Activated CD8-positive, alpha-beta T cell treated with anti-CD3 and anti-CD28 coated beads, Interleukin-2, amount 10 ng/mL, durations not matched to agents 7 days and 5 days (primary cell): Measurements from ENCODE around the gene NEGR1. TPM values are rescaled to one million over a fixed set of nuclear protein-coding genes. Genes with fewer than 3 reads are reported as not detected.

Experiments used
- ATAC-seq: fragments of 150-1000 bp; cut with Tn5 transposase; one replicate; pipeline ENCODE4 v1.10.0; 2021; ENCODE audit warnings: moderate library complexity
- CTCF ChIA-PET: fragments of 350-600 bp; sonication (Branson Sonifier 250); formaldehyde crosslinking; loops from one replicate; lab custom pipeline; 2021; ENCODE audit warnings: antibody characterized with exemption; lab: Charles Lee
- POLR2A ChIA-PET: fragments of 350-600 bp; sonication (Branson Sonifier 250); formaldehyde crosslinking; loops from one replicate; lab custom pipeline; 2021; ENCODE audit warnings: antibody characterized with exemption; lab: Charles Lee
- DNase-seq: peaks from one replicate; pipeline ENCODE4 v3.0.0-alpha.2; 2020
- H3K27ac Mint-ChIP-seq: one replicate; pipeline ENCODE4 v1.8.0; 2021; ENCODE audit warnings: mild to moderate bottlenecking, mixed read lengths
- H3K27me3 Mint-ChIP-seq: one replicate; pipeline ENCODE4 v1.8.0; 2021; ENCODE audit warnings: low read depth, mixed read lengths
- H3K36me3 Mint-ChIP-seq: one replicate; pipeline ENCODE4 v1.8.0; 2021; ENCODE audit warnings: low read depth, mixed read lengths
- H3K4me1 Mint-ChIP-seq: one replicate; pipeline ENCODE4 v1.8.0; 2021; ENCODE audit warnings: low read depth, mixed read lengths
- H3K4me3 Mint-ChIP-seq: one replicate; pipeline ENCODE4 v1.8.0; 2021; ENCODE audit warnings: mild to moderate bottlenecking, mixed read lengths
- H3K9me3 Mint-ChIP-seq: one replicate; pipeline ENCODE4 v1.8.0; 2022; ENCODE audit warnings: mixed read lengths; ENCODE audit not compliant: insufficient read depth
- total RNA-seq, 2 experiments: library from RNA; stranded (reverse); gene quantifications; one replicate each; pipeline ENCODE4 v1.2.3, GENCODE V29; 2021

The NEGR1 gene
- total RNA-seq, 2 experiments from 2014 or later, result not detected

- Mint-ChIP-seq H3K4me1 (no peaks in the 10 kb centered on the region), H3K27me3 (no peaks in the 10 kb centered on the region), H3K36me3 (no peaks in the 10 kb centered on the region), H3K9me3 (peaks cover 2% of the 10 kb centered on the region), H3K4me3 (no peak overlapping the region), H3K27ac (no peak overlapping the region)
- ATAC-seq (no peak), DNase-seq (no peak)
- POLR2A ChIA-PET, result no interaction called here
- CTCF ChIA-PET, result no interaction called here
Measured at GRCh38 chr1:72229893-72230292, 52.4 kb downstream of the NEGR1 start.

DNA sequence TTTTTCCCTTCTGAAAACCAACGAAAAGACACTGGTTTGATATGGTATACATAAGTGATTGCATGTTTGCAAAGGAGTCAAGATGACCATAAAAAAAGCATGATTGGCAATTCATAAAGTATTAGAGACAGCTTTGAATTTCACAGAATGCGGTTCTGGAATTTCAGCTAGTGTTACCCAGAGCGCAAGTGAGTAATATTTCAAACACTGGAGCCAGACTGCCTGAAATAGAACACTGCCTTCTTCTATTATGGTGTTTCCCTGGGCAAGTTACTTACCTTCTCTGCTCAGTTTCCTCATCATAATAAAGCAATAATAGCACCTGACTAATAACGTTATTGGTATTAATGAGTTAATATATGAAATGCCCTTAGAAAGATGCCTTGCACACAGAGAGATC is 54.7 kb downstream of the NEGR1 start:
- no peaks in the 10 kb centered on the region for H3K9me3 Mint-ChIP-seq
- no peaks in the 10 kb centered on the region for H3K27me3 Mint-ChIP-seq
- CTCF ChIA-PET, result no interaction called here

GRCh38 chr1:72224506-72224905 is 57.8 kb downstream of the NEGR1 start:
- H3K9me3 Mint-ChIP-seq, result no peaks in the 10 kb centered on the region
- no peak overlapping the region for H3K4me3 Mint-ChIP-seq
- H3K4me1 Mint-ChIP-seq, result no peaks in the 10 kb centered on the region
- DNase-seq (no peak), ATAC-seq (no peak)
- no peak overlapping the region for H3K27ac Mint-ChIP-seq
- ChIA-PET POLR2A (no interaction called here), CTCF (no interaction called here)
- H3K27me3 Mint-ChIP-seq, result no peaks in the 10 kb centered on the region
- no peaks in the 10 kb centered on the region for H3K36me3 Mint-ChIP-seq

More for the DNA sequence above, 54.7 kb downstream of the NEGR1 start:
- H3K27ac Mint-ChIP-seq, result no peak overlapping the region
- no peaks in the 10 kb centered on the region for H3K4me1 Mint-ChIP-seq
- POLR2A ChIA-PET, result no interaction called here
- H3K36me3 Mint-ChIP-seq, result no peaks in the 10 kb centered on the region
- ATAC-seq, result no peak
- no peak overlapping the region for H3K4me3 Mint-ChIP-seq
- no peak for DNase-seq

DNA sequence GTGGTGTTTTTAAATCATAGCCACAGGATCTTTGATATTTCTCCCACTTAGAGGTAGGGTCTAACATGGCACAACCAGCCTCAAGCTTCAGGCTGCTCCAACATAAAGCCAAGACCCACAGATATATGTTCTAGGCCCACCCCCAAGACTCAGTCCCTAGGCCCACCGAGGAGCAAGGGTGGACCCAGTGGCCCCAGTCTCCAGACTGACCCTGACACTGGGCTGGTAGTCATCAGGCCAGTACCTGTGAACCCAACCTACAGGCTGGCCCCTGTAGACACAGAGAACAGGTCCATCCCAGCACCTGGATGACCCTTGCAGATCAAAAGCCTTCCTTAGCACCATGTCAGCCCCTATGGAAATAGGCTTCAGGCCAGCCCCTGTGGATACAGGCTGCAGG is 60.5 kb downstream of the NEGR1 start:
- ChIA-PET CTCF (no interaction called here), POLR2A (no interaction called here)
- Mint-ChIP-seq H3K36me3 (no peaks in the 10 kb centered on the region), H3K4me3 (no peak overlapping the region), H3K27me3 (no peaks in the 10 kb centered on the region), H3K4me1 (no peaks in the 10 kb centered on the region), H3K9me3 (no peaks in the 10 kb centered on the region), H3K27ac (no peak overlapping the region)
- no peak for DNase-seq
- ATAC-seq, result no peak

- no peak for DNase-seq
- ATAC-seq, result no peak
- H3K27me3 Mint-ChIP-seq, result no peaks in the 10 kb centered on the region
- POLR2A ChIA-PET, result no interaction called here
- no peak overlapping the region for H3K4me3 Mint-ChIP-seq
- no peaks in the 10 kb centered on the region for H3K36me3 Mint-ChIP-seq
- H3K4me1 Mint-ChIP-seq, result no peaks in the 10 kb centered on the region
- CTCF ChIA-PET, result no interaction called here
- H3K27ac Mint-ChIP-seq, result no peak overlapping the region
- no peaks in the 10 kb centered on the region for H3K9me3 Mint-ChIP-seq
Measured at GRCh38 chr1:72218141-72218739, 64.1 kb downstream of the NEGR1 start.

DNA sequence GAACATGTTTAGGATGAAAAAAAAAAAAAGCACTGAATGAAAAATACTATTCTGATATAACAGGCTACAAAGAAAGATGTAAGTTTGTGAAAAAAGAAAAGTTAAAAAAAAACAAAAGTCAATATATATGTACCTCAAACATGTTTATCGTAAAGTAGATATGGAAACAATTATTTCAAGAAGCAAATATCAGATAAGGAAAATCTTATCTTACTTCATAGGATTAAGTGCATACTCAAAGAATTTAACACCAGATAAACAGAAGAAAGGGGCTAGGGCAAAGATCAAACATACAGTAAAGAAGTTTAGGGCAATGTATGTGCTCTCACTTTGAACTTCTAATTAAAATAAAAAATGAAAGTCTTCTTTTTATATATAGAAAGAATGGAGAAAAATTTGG is 75.3 kb downstream of the NEGR1 start:
- Mint-ChIP-seq H3K27me3 (no peaks in the 10 kb centered on the region), H3K9me3 (no peaks in the 10 kb centered on the region), H3K4me3 (no peak overlapping the region), H3K27ac (no peak overlapping the region), H3K4me1 (no peaks in the 10 kb centered on the region), H3K36me3 (no peaks in the 10 kb centered on the region)
- ChIA-PET POLR2A (no interaction called here), CTCF (no interaction called here)
- DNase-seq (no peak), ATAC-seq (no peak)

DNA sequence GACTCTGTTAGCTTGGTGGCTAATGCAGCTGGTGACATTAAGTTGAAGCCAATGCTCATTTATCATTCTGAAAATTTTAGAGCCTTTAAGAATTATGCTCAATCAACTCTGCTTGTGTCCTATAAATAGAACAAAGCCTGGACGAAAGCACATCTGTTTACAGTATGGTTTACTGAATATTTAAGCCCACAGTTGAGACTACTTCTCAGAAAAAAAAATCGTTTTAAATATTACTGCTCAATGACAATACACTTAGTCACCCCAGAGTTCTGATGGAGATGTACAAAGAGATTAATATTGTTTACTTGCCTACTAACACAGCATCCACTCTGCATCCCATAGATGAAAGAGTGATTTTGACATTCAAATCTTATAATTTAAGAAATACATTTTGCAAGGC is 79.6 kb downstream of the NEGR1 start:
- Mint-ChIP-seq H3K4me3 (no peak overlapping the region), H3K27ac (no peak overlapping the region)
- CTCF ChIA-PET, result no interaction called here

DNA sequence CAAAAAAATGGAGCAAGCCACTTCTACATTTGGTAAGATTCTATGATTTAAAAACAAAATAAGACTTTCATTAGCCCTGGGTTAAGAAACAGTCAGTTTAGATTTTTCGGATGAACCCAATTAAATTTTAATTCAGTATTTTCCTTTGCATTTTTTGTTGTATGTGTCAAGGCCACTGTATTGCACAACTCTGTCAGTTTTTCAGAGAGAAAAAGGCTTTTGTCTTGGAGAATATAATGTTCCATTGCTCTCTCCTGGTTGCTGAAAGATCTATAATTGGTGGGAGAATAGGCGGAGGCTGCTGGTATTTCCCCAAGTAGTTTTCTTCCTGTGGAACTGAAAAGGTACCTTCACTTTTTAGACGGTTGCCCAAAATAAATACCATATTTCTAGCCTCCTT is 84.6 kb downstream of the NEGR1 start:
- H3K4me1 Mint-ChIP-seq, result no peaks in the 10 kb centered on the region
- CTCF ChIA-PET, result no interaction called here
- no peaks in the 10 kb centered on the region for H3K9me3 Mint-ChIP-seq
- no peak overlapping the region for H3K27ac Mint-ChIP-seq
- POLR2A ChIA-PET, result no interaction called here
- H3K27me3 Mint-ChIP-seq, result no peaks in the 10 kb centered on the region
- no peaks in the 10 kb centered on the region for H3K36me3 Mint-ChIP-seq
- H3K4me3 Mint-ChIP-seq, result no peak overlapping the region
- no peak for DNase-seq
- no peak for ATAC-seq

More for the DNA sequence above, 79.6 kb downstream of the NEGR1 start:
- no peaks in the 10 kb centered on the region for H3K4me1 Mint-ChIP-seq
- H3K36me3 Mint-ChIP-seq, result no peaks in the 10 kb centered on the region
- no peaks in the 10 kb centered on the region for H3K9me3 Mint-ChIP-seq
- POLR2A ChIA-PET, result no interaction called here
- DNase-seq, result no peak
- no peak for ATAC-seq
- H3K27me3 Mint-ChIP-seq, result no peaks in the 10 kb centered on the region

DNA sequence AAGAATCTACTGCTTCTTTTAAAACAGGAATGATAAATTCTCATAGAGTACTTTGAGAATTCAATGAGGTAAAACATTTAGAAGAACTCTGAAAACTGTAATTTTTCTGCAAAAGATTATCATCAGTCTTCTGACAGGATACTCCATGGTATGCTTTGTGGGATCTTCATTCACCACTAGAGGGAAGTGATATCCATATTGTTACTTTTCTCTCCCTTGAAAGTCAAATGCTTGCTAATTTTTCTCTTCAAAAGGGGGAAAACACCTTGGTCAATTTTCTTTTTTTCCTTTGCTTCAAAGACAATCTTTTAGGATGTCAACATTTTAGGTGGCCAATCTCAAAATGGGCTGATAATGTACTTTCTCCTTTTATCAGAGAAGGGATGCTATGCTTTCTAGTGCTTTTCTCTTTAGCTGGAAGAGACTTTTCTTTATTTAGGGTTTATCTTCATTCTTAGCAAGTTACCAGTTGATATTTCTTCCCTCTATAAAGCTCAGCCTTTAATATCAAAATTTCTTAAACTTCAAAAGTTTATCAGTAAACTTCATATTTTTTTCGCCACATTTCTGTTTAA is 95.5 kb downstream of the NEGR1 start:
- Mint-ChIP-seq H3K27ac (no peak overlapping the region), H3K4me3 (no peak overlapping the region), H3K27me3 (no peaks in the 10 kb centered on the region), H3K36me3 (no peaks in the 10 kb centered on the region), H3K9me3 (no peaks in the 10 kb centered on the region), H3K4me1 (no peaks in the 10 kb centered on the region)
- DNase-seq, result no peak
- ChIA-PET CTCF (no interaction called here), POLR2A (no interaction called here)
- ATAC-seq, result no peak

- CTCF ChIA-PET, result no interaction called here
- H3K4me1 Mint-ChIP-seq, result no peaks in the 10 kb centered on the region
- H3K4me3 Mint-ChIP-seq, result no peak overlapping the region
Measured at GRCh38 chr1:72184099-72184701, 98.1 kb downstream of the NEGR1 start.

DNA sequence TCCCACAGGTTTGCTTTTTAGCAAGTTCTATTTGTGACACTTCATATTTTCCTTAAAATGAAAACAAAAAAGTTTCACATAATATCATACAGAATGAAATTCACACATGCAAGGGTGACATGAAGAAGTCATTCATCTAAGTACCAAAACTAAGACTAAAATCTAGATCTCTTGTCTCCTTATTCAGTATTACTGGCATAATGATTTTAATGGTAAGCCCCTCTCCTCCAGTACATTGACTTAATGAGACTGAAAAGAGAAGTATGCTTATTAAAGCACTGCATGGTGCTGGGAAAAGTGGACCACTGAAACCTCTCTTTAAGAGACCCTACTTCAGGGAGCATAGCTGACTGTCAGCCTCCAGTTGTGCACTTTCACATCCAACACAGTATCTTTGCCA is 99.5 kb downstream of the NEGR1 start:
- ATAC-seq (no peak), DNase-seq (no peak)
- no peaks in the 10 kb centered on the region for H3K36me3 Mint-ChIP-seq
- ChIA-PET POLR2A (no interaction called here), CTCF (no interaction called here)
- no peak overlapping the region for H3K4me3 Mint-ChIP-seq
- H3K4me1 Mint-ChIP-seq, result no peaks in the 10 kb centered on the region
- H3K9me3 Mint-ChIP-seq, result no peaks in the 10 kb centered on the region
- no peaks in the 10 kb centered on the region for H3K27me3 Mint-ChIP-seq
- no peak overlapping the region for H3K27ac Mint-ChIP-seq

More at GRCh38 chr1:72184099-72184701, 98.1 kb downstream of the NEGR1 start:
- no peaks in the 10 kb centered on the region for H3K27me3 Mint-ChIP-seq
- H3K36me3 Mint-ChIP-seq, result no peaks in the 10 kb centered on the region
- no peak overlapping the region for H3K27ac Mint-ChIP-seq
- no peak for ATAC-seq
- H3K9me3 Mint-ChIP-seq, result no peaks in the 10 kb centered on the region
- POLR2A ChIA-PET, result no interaction called here
- DNase-seq, result no peak

DNA sequence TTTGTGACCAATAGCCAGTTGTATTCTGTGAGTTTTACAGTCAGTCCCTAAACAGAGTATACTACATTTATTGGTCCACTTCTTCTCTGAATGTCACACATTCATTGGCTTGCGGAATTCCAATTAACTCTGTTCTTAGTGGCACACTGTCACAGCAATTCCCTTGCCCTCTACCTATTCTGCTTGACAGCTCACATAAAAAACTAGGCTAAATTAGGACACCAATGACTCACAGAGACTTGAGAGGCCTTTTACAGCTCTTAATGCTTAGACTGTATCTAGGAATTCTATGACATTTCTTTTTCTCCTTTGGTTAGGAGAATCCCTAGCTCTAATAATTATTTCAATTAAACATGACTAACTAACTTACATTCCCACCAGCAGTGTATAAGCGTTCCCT is 104.1 kb downstream of the NEGR1 start:
- H3K9me3 Mint-ChIP-seq, result no peaks in the 10 kb centered on the region
- DNase-seq, result no peak
- H3K36me3 Mint-ChIP-seq, result no peaks in the 10 kb centered on the region
- H3K4me3 Mint-ChIP-seq, result no peak overlapping the region
- H3K4me1 Mint-ChIP-seq, result no peaks in the 10 kb centered on the region
- H3K27ac Mint-ChIP-seq, result no peak overlapping the region
- POLR2A ChIA-PET, result no interaction called here
- ATAC-seq, result no peak
- H3K27me3 Mint-ChIP-seq, result no peaks in the 10 kb centered on the region
- CTCF ChIA-PET, result no interaction called here
